ENCODE data around the gene RHEBL1.

GRCh38 chr12:49111206-49111605 is 41.4 kb upstream of the RHEBL1 start:
- TF ChIP-seq SMC3 (IDR thresholded peaks at IDR 0.05; ENCODE audit: low read depth, low read length) (no peak), CTCF (conservative IDR thresholded peaks at IDR 0.05; ENCODE audit: low read depth, low read length) (no peak), RFX5 (IDR thresholded peaks at IDR 0.05; ENCODE audit: low read depth, low read length) (no peak), POLR2A (IDR thresholded peaks at IDR 0.05; ENCODE audit: low read depth, low read length) (no peak), USF2 (IDR thresholded peaks at IDR 0.05; ENCODE audit: low read depth, low read length) (no peak), MAZ (IDR thresholded peaks at IDR 0.05; ENCODE audit: borderline replicate concordance, low read depth, low read length) (no peak), RCOR1 (IDR thresholded peaks at IDR 0.05; ENCODE audit: insufficient replicate concordance, low read length) (no peak), RAD21 (IDR thresholded peaks at IDR 0.05; ENCODE audit: low read length) (no peak), MXI1 (IDR thresholded peaks at IDR 0.05; ENCODE audit: borderline replicate concordance, low read depth, low read length) (no peak), NFE2L2 (IDR thresholded peaks at IDR 0.05; ENCODE audit: low read depth, low read length) (no peak), ELK1 (IDR thresholded peaks at IDR 0.05; ENCODE audit: borderline replicate concordance, low read depth, low read length) (no peak), MAFK (IDR thresholded peaks at IDR 0.05; ENCODE audit: low read depth, low read length) (no peak)

Data from IMR-90 (cell line).